Peyer's patch (tissue), 4 donors: ENCODE measurements around the gene DUSP7.

Experiments used
- POLR2A ChIP-seq, 2 donors: fragments of 450-650 bp; IDR thresholded peaks; one replicate each; pipeline ENCODE4 v1.5.1; 2017; ENCODE audit warnings: antibody characterized with exemption in 2 of 2, mild to moderate bottlenecking in 2 of 2, moderate library complexity in 2 of 2
- TF ChIP-seq, protein P1 (sequence below), 6 experiments: fragments of 450-650 bp in 4 of 6; fragments of 200-600 bp in 2 of 6; sonication (generic) in 1 of 6; IDR thresholded peaks; one replicate each; pipeline ENCODE4 v1.5.1; 2017 to 2019; ENCODE audit warnings: antibody characterized with exemption in 6 of 6, mild to moderate bottlenecking in 3 of 6, moderate library complexity in 1 of 6

DNA sequence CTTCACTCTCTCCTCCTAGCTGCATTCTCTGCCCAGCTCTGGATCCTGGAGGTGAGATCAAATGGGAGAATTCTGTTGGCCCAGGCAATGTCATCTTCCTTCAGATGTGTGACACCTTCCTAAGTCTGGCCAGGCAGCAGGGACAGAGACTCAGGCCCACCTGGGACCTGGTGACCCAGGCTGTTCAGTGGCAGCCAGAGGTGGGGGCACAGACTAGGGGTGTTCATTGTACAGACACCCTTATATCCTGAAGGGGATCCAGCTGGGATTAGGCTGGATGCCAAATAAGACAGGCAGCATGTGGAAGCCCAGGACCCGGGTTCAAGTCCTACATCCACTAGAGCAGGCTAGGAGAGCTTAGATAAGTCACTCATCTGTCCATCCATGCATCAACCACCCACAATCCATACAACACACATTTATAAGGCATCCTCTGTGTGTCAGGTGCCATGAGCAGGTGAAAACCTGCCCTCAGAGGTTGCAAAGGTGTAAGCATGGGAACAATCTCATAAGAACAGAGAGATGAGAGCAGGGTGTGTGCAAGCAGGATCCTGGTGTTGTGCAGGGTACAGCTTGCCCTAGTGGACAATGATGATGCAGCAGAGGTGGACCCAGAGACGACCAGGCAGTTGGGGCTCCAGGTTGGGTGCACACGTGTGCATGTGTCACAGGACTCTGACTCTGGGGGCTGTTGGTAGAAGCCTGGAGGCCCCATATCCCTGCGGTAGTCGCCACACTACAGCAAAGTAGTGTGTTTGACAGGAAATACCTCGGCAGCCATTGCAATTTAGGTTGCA lies 42.4 kb downstream of the DUSP7 start:
- TF ChIP-seq, protein P1, sequence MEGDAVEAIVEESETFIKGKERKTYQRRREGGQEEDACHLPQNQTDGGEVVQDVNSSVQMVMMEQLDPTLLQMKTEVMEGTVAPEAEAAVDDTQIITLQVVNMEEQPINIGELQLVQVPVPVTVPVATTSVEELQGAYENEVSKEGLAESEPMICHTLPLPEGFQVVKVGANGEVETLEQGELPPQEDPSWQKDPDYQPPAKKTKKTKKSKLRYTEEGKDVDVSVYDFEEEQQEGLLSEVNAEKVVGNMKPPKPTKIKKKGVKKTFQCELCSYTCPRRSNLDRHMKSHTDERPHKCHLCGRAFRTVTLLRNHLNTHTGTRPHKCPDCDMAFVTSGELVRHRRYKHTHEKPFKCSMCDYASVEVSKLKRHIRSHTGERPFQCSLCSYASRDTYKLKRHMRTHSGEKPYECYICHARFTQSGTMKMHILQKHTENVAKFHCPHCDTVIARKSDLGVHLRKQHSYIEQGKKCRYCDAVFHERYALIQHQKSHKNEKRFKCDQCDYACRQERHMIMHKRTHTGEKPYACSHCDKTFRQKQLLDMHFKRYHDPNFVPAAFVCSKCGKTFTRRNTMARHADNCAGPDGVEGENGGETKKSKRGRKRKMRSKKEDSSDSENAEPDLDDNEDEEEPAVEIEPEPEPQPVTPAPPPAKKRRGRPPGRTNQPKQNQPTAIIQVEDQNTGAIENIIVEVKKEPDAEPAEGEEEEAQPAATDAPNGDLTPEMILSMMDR (IDR thresholded peaks at IDR 0.05): no peak
- no peak for TF ChIP-seq POLR2A (IDR thresholded peaks at IDR 0.05)
